C4-2B (cell line): Measurements from ENCODE around the gene MICAL2.

Experiments
- CTCF ChIP-seq: fragments of 450-650 bp; conservative IDR thresholded peaks from 2 replicates; pipeline ENCODE4 v1.5.1; 2017; ENCODE audit warnings: mild to moderate bottlenecking
- ZFX ChIP-seq: fragments of 450-650 bp; IDR thresholded peaks from 2 replicates; pipeline ENCODE4 v1.6.1; 2017

GRCh38 chr11:12216671-12217374 lies 106.4 kb downstream of the MICAL2 start:
- TF ChIP-seq CTCF (no peak), ZFX (no peak)
